GM20000 (cell line): ENCODE results near the gene PLCE1.

ENCODE experiments used
- DNase-seq: peaks from one replicate; pipeline ENCODE4 v3.0.0; 2012; ENCODE audit warnings: low spot score
- CTCF ChIP-seq: IDR thresholded peaks from 2 replicates; pipeline ENCODE4 v1.5.1; 2012; ENCODE audit warnings: mild to moderate bottlenecking, control low read depth; ENCODE audit errors: extremely low read depth, missing control alignments

Gene PLCE1

GRCh38 chr10:93993782-93994437 lies at the start of gene PLCE1:
Gene PLCE1, plus strand, starts transcription at chr10:93993931. Its CDS starts 37,116 bp downstream, at chr10:94031047.
- DNase-seq: peak; percentile 76
- no peak for TF ChIP-seq CTCF

- DNase-seq: no peak
- TF ChIP-seq CTCF: no peak
Observed at GRCh38 chr10:93945819-93946218, 47.9 kb upstream of the PLCE1 start.

- TF ChIP-seq CTCF: no peak
- no peak for DNase-seq
Observed at GRCh38 chr10:93947055-93947454, 46.7 kb upstream of the PLCE1 start.

GRCh38 chr10:93947524-93947923 lies 46.2 kb upstream of the PLCE1 start:
- no peak for DNase-seq
- TF ChIP-seq CTCF: no peak

GRCh38 chr10:93951905-93952304 lies 41.8 kb upstream of the PLCE1 start:
- no peak for DNase-seq
- no peak for TF ChIP-seq CTCF

- no peak for DNase-seq
- no peak for TF ChIP-seq CTCF
Observed at GRCh38 chr10:93954299-93954698, 39.4 kb upstream of the PLCE1 start.

GRCh38 chr10:93954726-93955363 lies 38.9 kb upstream of the PLCE1 start:
- DNase-seq: no peak
- no peak for TF ChIP-seq CTCF
